ENCODE results near the gene YY1. TPM values are rescaled to one million over a fixed set of nuclear protein-coding genes. Genes with fewer than 3 reads are reported as not detected.
"Not testable (repeated sequence)": the region's sequence is repeated elsewhere in the genome, so short reads cannot be mapped to it uniquely, and the experiment has no call there.

YY1 gene
- total and polyA plus RNA-seq, 2 experiments from 2014 or later: 27.0 to 73.4 TPM

- no peak for DNase-seq (ENCODE audit: low read depth in 1 of 2, low spot score in 1 of 2)
- Histone ChIP-seq H3K27me3 (no peaks in the 10 kb centered on the region), H3K27ac (no peak overlapping the region), H3K4me3 (no peak overlapping the region), H3K9me3 (ENCODE audit: low read depth) (no peaks in the 10 kb centered on the region), H3K36me3 (no peaks in the 10 kb centered on the region), H3K4me1 (ENCODE audit: low read depth) (peaks cover 22% of the 10 kb centered on the region)
- TF ChIP-seq, protein P1, sequence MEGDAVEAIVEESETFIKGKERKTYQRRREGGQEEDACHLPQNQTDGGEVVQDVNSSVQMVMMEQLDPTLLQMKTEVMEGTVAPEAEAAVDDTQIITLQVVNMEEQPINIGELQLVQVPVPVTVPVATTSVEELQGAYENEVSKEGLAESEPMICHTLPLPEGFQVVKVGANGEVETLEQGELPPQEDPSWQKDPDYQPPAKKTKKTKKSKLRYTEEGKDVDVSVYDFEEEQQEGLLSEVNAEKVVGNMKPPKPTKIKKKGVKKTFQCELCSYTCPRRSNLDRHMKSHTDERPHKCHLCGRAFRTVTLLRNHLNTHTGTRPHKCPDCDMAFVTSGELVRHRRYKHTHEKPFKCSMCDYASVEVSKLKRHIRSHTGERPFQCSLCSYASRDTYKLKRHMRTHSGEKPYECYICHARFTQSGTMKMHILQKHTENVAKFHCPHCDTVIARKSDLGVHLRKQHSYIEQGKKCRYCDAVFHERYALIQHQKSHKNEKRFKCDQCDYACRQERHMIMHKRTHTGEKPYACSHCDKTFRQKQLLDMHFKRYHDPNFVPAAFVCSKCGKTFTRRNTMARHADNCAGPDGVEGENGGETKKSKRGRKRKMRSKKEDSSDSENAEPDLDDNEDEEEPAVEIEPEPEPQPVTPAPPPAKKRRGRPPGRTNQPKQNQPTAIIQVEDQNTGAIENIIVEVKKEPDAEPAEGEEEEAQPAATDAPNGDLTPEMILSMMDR (IDR thresholded peaks at IDR 0.05; ENCODE audit: low read depth, low read length): no peak
Measured at GRCh38 chr14:100307766-100308426, 69.0 kb downstream of the YY1 start.

- peaks cover 28% of the 10 kb centered on the region for H3K4me1 ChIP-seq (ENCODE audit: low read depth)
- not testable (repeated sequence) for DNase-seq (ENCODE audit: low read depth in 1 of 2, low spot score in 1 of 2); H3K27ac ChIP-seq; H3K9me3 ChIP-seq (ENCODE audit: low read depth); H3K27me3 ChIP-seq; H3K4me3 ChIP-seq; H3K36me3 ChIP-seq
Measured at GRCh38 chr14:100308427-100308792, 69.5 kb downstream of the YY1 start.

DNA sequence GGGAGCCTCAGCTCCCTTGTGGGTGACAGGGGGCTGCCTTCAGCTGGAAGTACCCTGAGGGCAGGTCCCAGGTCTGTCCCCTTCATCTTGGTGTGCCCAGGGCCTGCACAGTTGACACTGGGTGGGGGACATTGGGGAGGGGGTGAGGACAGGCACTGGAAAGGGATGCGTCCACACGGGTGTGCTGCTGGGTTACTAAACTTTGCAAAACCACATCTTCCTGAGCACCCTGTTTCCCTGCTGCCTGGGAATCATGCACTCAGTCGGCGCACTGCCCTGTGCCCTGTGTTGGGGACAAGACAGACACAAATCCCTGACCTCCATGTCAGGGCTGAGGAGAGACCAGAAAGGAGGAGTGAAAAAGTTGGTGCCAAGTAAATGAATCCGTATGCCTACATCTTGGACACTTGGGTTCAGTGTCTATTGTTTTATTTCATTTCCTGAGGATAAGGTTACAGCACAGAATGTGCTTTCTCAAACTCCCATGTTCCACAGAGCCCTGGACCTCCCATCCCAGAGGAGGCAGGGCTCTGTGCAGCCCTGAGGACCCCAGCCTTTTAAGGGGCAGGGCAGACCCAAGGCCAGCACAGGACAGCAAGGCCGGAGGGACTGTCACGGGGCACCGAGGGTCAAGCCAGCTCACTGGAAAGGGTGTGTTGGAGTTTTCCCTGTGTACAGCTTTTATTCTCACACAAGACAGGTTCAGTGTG, 70.2 kb downstream of the YY1 start:
- no peak for DNase-seq (ENCODE audit: low read depth in 1 of 2, low spot score in 1 of 2)
- TF ChIP-seq, protein P1 (IDR thresholded peaks at IDR 0.05; ENCODE audit: low read depth, low read length): no peak
- Histone ChIP-seq H3K4me1 (ENCODE audit: low read depth) (peaks cover 34% of the 10 kb centered on the region), H3K9me3 (ENCODE audit: low read depth) (no peaks in the 10 kb centered on the region), H3K27ac (no peak overlapping the region), H3K4me3 (no peak overlapping the region), H3K36me3 (no peaks in the 10 kb centered on the region), H3K27me3 (no peaks in the 10 kb centered on the region)

DNA sequence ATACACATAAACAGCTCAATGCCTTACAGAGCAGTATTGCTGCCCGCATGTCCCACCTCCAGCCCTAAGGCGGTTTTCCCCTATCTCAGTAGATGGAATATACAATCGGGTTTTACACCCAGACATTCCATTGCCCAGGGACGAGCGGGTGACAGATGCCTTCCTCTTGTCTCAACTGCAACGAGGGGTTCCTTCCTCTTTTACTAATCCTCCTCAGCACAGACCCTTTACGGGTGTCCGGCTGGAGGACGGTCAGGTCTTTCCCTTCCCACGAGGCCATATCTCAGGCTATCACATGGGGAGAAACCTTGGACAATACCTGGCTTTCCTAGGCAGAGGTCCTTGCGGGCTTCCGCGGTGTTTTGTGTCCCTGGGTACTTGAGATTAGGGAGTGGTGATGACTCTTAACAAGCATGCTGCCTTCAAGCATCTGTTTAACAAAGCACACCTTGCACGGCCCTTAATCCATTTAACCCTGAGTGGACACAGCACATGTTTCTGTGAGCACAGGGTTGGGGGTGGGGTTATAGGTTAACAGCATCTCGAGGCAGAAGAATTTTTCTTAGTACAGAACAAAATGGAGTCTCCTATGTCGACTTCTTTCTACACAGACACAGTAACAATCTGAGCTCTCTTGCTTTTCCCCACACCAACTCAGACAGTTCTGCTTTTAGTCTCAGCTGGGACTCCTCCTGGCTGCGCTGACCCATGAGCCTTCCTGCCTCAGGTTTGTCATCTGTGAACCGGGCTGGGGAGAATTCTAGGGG, 73.3 kb downstream of the YY1 start:
- H3K9me3 ChIP-seq (ENCODE audit: low read depth); H3K27ac ChIP-seq; DNase-seq (ENCODE audit: low read depth in 1 of 2, low spot score in 1 of 2); H3K27me3 ChIP-seq; H3K4me3 ChIP-seq; H3K36me3 ChIP-seq: not testable (repeated sequence)
- peaks cover 27% of the 10 kb centered on the region for H3K4me1 ChIP-seq (ENCODE audit: low read depth)

GRCh38 chr14:100312877-100313400, 74.0 kb downstream of the YY1 start:
- TF ChIP-seq, protein P1 (IDR thresholded peaks at IDR 0.05; ENCODE audit: low read depth, low read length): no peak
- H3K27ac ChIP-seq: peak overlapping the region; percentile 49

DNA sequence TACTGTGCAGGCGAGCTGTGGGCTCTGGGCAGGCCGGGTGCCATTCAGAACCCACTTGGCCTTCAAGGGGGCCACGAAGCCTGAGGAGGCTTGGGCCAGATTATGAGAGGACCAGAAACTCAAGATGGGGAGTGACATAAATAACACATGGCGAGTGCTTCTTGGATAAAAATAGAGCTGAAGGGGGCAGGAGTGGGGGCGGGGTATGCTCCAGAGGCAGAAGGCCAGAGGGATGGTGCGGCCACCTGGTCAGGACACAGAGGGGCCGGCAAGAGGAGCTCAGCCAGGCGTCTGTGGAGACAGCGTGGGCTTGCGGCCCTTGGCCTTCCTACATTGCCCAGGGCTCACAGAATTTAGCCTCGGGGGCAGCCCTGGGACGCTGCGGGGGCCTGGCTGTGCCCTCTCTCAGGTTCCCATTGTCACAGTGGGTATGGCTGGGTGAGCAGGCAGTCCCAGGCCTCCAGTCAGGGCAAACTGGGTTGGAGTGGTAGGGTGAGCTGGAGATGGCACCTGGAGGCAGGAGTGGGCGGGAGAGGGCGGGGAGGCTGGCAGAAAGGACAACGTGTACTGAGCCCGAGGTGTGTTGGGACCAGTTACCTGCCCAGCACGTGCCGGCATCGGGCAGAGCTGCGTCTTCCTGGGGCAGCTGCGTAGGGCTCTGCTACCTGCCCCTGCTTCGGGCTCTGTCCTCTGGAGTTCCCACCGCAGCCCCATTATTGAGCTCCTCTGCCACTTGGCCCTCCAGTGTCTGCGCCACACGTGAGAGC, 74.7 kb downstream of the YY1 start:
- Histone ChIP-seq H3K4me3 (no peak overlapping the region), H3K9me3 (ENCODE audit: low read depth) (no peaks in the 10 kb centered on the region), H3K27ac (peak overlapping the region; percentile 49), H3K27me3 (no peaks in the 10 kb centered on the region), H3K36me3 (no peaks in the 10 kb centered on the region), H3K4me1 (ENCODE audit: low read depth) (peaks cover 26% of the 10 kb centered on the region)
- peak in 1 of 2 donors; percentile 40 for DNase-seq (ENCODE audit: low read depth in 1 of 2, low spot score in 1 of 2)
- TF ChIP-seq, protein P1 (IDR thresholded peaks at IDR 0.05; ENCODE audit: low read depth, low read length): no peak

More at GRCh38 chr14:100312877-100313400, 74.0 kb downstream of the YY1 start:
- Histone ChIP-seq H3K36me3 (no peaks in the 10 kb centered on the region), H3K9me3 (ENCODE audit: low read depth) (no peaks in the 10 kb centered on the region), H3K4me1 (ENCODE audit: low read depth) (peaks cover 22% of the 10 kb centered on the region), H3K27me3 (no peaks in the 10 kb centered on the region), H3K4me3 (no peak overlapping the region)
- no peak for DNase-seq (ENCODE audit: low read depth in 1 of 2, low spot score in 1 of 2)
